ENCODE measurements around the gene TXNDC9. TPM values are rescaled to one million over a fixed set of nuclear protein-coding genes. Genes with fewer than 3 reads are reported as not detected.
"Not testable (repeated sequence)": the region's sequence is repeated elsewhere in the genome, so short reads cannot be mapped to it uniquely, and the experiment has no call there.

Gene TXNDC9
- total and polyA plus RNA-seq, 4 experiments from 2014 or later, result 24.7 to 63.0 (median 43.7) TPM

DNA sequence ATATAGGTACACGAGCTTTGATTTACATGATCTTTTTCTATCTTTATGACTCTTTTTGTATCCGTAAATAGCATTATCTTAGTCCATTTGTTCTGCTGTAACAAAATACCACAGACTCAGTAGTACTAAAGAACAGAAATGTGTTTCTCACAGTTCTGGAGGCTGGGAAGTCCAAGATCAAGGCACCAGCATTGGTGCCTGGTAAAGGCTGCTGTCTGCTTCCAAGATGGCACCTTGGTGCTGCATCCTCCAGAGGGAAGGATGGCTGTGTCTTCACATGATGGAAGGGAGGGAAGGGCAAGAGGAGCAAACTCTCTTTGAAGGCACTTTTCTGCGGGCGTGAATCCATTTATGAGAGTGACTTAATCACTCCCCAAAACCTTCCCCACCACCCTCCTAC, 37.0 kb upstream of the TXNDC9 start:
- Mint-ChIP-seq H3K27ac (peak overlapping the region in 2 of 7 donors; percentile 4 to 23), H3K9me3 (peaks cover 0 to 16% (median under 1%) of the 10 kb centered on the region in 8 donors), H3K4me1 (peaks cover 0 to 10% (median 3%) of the 10 kb centered on the region in 4 donors), H3K27me3 (no peaks in the 10 kb centered on the region), H3K36me3 (peaks cover 73 to 75% of the 10 kb centered on the region in 2 donors), H3K4me3 (no peak overlapping the region)
- intact Hi-C loops (cut with micrococcal nuclease), result no loop called here
- Histone ChIP-seq H3K4me1 (ENCODE audit: insufficient read depth, low read length) (no peaks in the 10 kb centered on the region), H3K9me3 (ENCODE audit: control insufficient read depth in 1 of 2, low read length in 2 of 2) (no peaks in the 10 kb centered on the region), H3K27ac (ENCODE audit: low read depth, low read length) (no peak overlapping the region), H3K4me3 (ENCODE audit: low read length in 2 of 2) (no peak overlapping the region), H3K27me3 (ENCODE audit: insufficient read depth, low read length) (no peaks in the 10 kb centered on the region), H3K36me3 (ENCODE audit: insufficient read depth, low read length) (peaks cover 35% of the 10 kb centered on the region)
- POLR2A ChIA-PET (ENCODE audit: partially characterized antibody), result no interaction called here
- DNase-seq, result no peak
- CTCF ChIA-PET (ENCODE audit: partially characterized antibody), result no interaction called here

DNA sequence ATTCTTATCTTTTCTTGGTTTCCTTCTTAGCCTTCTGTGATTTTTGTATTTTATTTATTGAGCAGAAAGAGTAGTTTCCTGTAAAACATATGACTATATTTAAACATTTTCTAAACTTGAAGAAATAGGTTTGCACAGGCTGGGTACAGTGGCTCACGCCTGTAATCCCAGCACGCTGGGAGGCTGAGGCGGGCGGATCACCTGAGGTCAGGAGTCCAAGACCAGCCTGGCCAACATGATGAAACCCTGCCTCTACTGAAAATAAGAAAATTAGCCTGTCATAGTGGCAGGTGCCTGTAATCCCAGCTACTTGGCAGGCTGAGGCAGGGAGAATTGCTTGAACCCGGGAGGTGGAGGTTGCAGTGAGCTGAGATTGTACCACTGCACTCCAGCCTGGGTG, 32.7 kb upstream of the TXNDC9 start:
- intact Hi-C loops (cut with micrococcal nuclease); H3K27me3 ChIP-seq (ENCODE audit: insufficient read depth, low read length); H3K4me3 Mint-ChIP-seq; POLR2A ChIA-PET (ENCODE audit: partially characterized antibody); H3K4me3 ChIP-seq (ENCODE audit: low read length in 2 of 2); H3K9me3 Mint-ChIP-seq; H3K27ac ChIP-seq (ENCODE audit: low read depth, low read length); H3K9me3 ChIP-seq (ENCODE audit: control insufficient read depth in 1 of 2, low read length in 2 of 2); H3K4me1 Mint-ChIP-seq; H3K27me3 Mint-ChIP-seq; DNase-seq; CTCF ChIA-PET (ENCODE audit: partially characterized antibody); H3K4me1 ChIP-seq (ENCODE audit: insufficient read depth, low read length): not testable (repeated sequence)
- Mint-ChIP-seq H3K27ac (peak overlapping the region in 1 of 7 donors; percentile 10), H3K36me3 (peaks cover 67 to 77% of the 10 kb centered on the region in 2 donors)
- peaks cover 67% of the 10 kb centered on the region for H3K36me3 ChIP-seq (ENCODE audit: insufficient read depth, low read length)

DNA sequence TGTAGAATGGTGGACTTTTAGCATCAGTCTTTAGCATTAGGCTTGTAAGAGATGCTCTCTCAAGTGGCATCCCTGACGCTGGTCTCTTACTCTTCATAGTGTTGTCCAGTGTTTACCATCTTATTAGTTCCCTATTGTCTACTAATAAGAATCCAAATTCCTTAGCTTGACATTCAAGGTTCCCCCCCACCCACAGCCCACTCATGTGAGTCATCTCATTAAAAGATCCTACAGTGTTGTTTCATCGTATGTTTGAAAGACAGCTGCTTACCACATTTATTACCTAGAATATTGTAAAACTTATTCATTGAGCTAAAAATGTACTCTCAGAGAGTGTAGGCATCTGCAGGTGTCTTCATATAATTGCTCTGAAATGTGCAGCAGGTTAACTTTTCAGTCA, 29.5 kb upstream of the TXNDC9 start:
- POLR2A ChIA-PET (ENCODE audit: partially characterized antibody), result interaction anchor here (0.9 kb wide), 1 partner anchor 9 kb away, joined by 3 read pairs; no protein-coding TSS in a partner anchor
- no peaks in the 10 kb centered on the region for H3K4me1 ChIP-seq (ENCODE audit: insufficient read depth, low read length)
- Mint-ChIP-seq H3K4me1 (no peaks in the 10 kb centered on the region), H3K9me3 (no peaks in the 10 kb centered on the region), H3K27me3 (no peaks in the 10 kb centered on the region), H3K4me3 (no peak overlapping the region), H3K36me3 (peaks cover 58 to 75% of the 10 kb centered on the region in 2 donors), H3K27ac (no peak overlapping the region)
- no peaks in the 10 kb centered on the region for H3K27me3 ChIP-seq (ENCODE audit: insufficient read depth, low read length)
- intact Hi-C loops (cut with micrococcal nuclease), result no loop called here
- H3K36me3 ChIP-seq (ENCODE audit: insufficient read depth, low read length), result peaks cover 68% of the 10 kb centered on the region
- no peak overlapping the region for H3K4me3 ChIP-seq (ENCODE audit: low read length in 2 of 2)
- no peak overlapping the region for H3K27ac ChIP-seq (ENCODE audit: low read depth, low read length)
- DNase-seq, result no peak
- CTCF ChIA-PET (ENCODE audit: partially characterized antibody), result no interaction called here
- H3K9me3 ChIP-seq (ENCODE audit: control insufficient read depth in 1 of 2, low read length in 2 of 2), result no peaks in the 10 kb centered on the region

DNA sequence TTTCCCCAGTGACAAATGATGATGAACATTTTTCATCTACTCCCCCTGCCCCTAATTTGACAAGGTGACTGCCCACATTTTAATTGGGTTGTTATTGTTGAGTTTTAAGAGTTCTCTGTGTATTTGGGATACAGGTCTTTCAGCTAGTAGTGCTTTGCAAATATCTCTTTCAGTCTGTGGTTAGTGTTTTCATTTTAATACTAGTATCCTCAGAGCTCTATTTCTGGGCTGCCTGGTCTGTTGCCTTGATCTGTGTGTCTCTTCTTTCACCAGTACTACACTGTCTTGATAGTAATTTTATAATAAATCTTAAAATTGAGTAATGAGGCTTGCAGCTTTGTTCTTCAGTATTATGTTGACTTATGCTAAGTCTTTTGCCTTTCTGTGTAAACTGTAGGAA, 20.7 kb upstream of the TXNDC9 start:
- Histone ChIP-seq H3K9me3 (ENCODE audit: control insufficient read depth in 1 of 2, low read length in 2 of 2) (no peaks in the 10 kb centered on the region), H3K4me3 (ENCODE audit: low read length in 2 of 2) (no peak overlapping the region), H3K27ac (ENCODE audit: low read depth, low read length) (no peak overlapping the region), H3K4me1 (ENCODE audit: insufficient read depth, low read length) (peaks cover 11% of the 10 kb centered on the region), H3K27me3 (ENCODE audit: insufficient read depth, low read length) (no peaks in the 10 kb centered on the region), H3K36me3 (ENCODE audit: insufficient read depth, low read length) (peaks cover 8% of the 10 kb centered on the region)
- intact Hi-C loops (cut with micrococcal nuclease), result no loop called here
- Mint-ChIP-seq H3K27me3 (no peaks in the 10 kb centered on the region), H3K27ac (no peak overlapping the region), H3K4me1 (peaks cover 26 to 40% (median 32%) of the 10 kb centered on the region in 4 donors), H3K4me3 (no peak overlapping the region), H3K36me3 (peaks cover 11 to 16% of the 10 kb centered on the region in 2 donors), H3K9me3 (no peaks in the 10 kb centered on the region)
- DNase-seq, result no peak
- ChIA-PET POLR2A (ENCODE audit: partially characterized antibody) (interaction anchor here (1.1 kb wide), 1 partner anchor 9 kb away, joined by 3 read pairs; no protein-coding TSS in a partner anchor), CTCF (ENCODE audit: partially characterized antibody) (interaction anchor here (1.7 kb wide), 1 partner anchor 20 kb away, joined by 6 read pairs; the partner anchor contains the start of gene EIF5B)

DNA sequence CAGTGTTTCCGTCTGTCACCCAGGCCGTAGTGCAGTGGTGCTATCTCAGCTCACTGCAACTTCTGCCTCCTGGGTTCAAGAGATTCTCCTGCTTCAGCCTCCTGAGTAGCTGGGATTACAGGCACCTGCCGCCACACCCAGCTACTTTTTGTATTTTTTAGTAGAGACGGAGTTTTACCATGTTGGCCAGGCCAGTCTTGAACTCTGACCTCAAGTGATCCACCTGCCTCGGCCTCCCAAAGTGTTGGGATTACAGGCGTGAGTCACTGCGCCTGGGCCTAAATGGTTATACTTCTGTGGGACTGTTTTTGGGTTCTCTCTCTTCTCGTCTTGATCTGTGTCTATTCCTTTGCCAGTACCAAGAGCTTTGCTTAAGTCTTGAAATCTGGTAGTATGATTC, 18.7 kb upstream of the TXNDC9 start:
- ChIA-PET POLR2A (ENCODE audit: partially characterized antibody) (interaction anchor here (1.1 kb wide), 1 partner anchor 19 kb away, joined by 3 read pairs; the partner anchor contains the start of gene TXNDC9), CTCF (ENCODE audit: partially characterized antibody) (interaction anchor here (1.2 kb wide), 1 partner anchor 18 kb away, joined by 3 read pairs; the partner anchor contains the start of genes EIF5B and TXNDC9)
- DNase-seq; H3K9me3 ChIP-seq (ENCODE audit: control insufficient read depth in 1 of 2, low read length in 2 of 2); H3K27ac ChIP-seq (ENCODE audit: low read depth, low read length); intact Hi-C loops (cut with micrococcal nuclease); H3K27me3 Mint-ChIP-seq; H3K27ac Mint-ChIP-seq; H3K9me3 Mint-ChIP-seq; H3K36me3 ChIP-seq (ENCODE audit: insufficient read depth, low read length); H3K36me3 Mint-ChIP-seq; H3K27me3 ChIP-seq (ENCODE audit: insufficient read depth, low read length); H3K4me3 ChIP-seq (ENCODE audit: low read length in 2 of 2): not testable (repeated sequence)
- peaks cover 29% of the 10 kb centered on the region for H3K4me1 ChIP-seq (ENCODE audit: insufficient read depth, low read length)
- Mint-ChIP-seq H3K4me1 (peaks cover 37 to 58% (median 46%) of the 10 kb centered on the region in 4 donors), H3K4me3 (peak overlapping the region in 1 of 8 donors; percentile 4)

DNA sequence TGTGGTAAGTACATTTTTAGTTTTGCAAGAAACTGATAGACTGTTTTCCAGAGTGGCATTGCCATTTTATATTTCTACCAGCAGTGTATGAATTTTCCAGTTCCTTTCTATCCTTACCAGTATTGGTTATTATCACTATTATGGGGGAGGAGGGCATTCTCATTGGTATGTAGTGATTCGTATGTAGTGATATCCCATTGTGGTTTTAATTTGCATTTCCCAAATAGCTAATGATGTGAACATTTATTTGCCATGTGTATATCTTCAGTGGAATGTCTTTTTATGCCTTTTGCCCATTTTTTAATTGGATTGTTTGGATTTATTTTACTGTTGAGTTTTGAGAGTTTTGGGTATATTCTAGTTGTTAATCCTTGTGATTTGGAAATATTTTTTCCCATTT, 17.9 kb upstream of the TXNDC9 start:
- peak overlapping the region in 1 of 8 donors; percentile 9 for H3K4me3 Mint-ChIP-seq
- H3K4me1 Mint-ChIP-seq, result peaks cover 41 to 64% (median 50%) of the 10 kb centered on the region in 4 donors
- no peaks in the 10 kb centered on the region for H3K9me3 ChIP-seq (ENCODE audit: control insufficient read depth in 1 of 2, low read length in 2 of 2)
- H3K27me3 ChIP-seq (ENCODE audit: insufficient read depth, low read length), result no peaks in the 10 kb centered on the region
- no peaks in the 10 kb centered on the region for H3K9me3 Mint-ChIP-seq
- intact Hi-C loops (cut with micrococcal nuclease), result no loop called here
- CTCF ChIA-PET (ENCODE audit: partially characterized antibody), result interaction anchor here (1.2 kb wide), 1 partner anchor 17 kb away, joined by 3 read pairs; the partner anchor contains the start of genes EIF5B and TXNDC9
- H3K4me3 ChIP-seq (ENCODE audit: low read length in 2 of 2), result no peak overlapping the region
- DNase-seq, result no peak
- H3K36me3 ChIP-seq (ENCODE audit: insufficient read depth, low read length), result no peaks in the 10 kb centered on the region
- H3K27me3 Mint-ChIP-seq, result no peaks in the 10 kb centered on the region
- no peaks in the 10 kb centered on the region for H3K36me3 Mint-ChIP-seq
- H3K4me1 ChIP-seq (ENCODE audit: insufficient read depth, low read length), result peaks cover 35% of the 10 kb centered on the region
- POLR2A ChIA-PET (ENCODE audit: partially characterized antibody), result interaction anchor here (1.1 kb wide), 1 partner anchor 18 kb away, joined by 3 read pairs; the partner anchor contains the start of gene TXNDC9
- H3K27ac ChIP-seq (ENCODE audit: low read depth, low read length), result no peak overlapping the region
- H3K27ac Mint-ChIP-seq, result peak overlapping the region in 1 of 7 donors; percentile 15

DNA sequence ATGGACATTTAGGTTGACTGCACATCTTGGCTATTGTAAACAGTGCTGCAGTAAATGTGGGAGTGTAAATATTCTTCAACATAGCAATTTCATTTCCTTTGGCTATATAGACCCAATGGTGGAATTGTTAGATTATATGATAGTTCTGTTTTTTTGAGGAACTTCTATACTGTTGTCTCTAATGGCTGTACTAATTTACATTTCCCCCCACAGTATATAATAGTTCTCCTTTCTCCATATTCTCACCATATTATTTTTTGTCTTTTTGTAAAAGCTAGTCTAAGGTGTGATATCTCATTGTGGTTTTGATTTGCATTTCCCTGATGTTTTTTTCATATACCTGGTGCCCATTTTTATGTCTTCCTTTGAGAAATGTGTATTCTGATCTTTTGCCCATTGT, 14.1 kb upstream of the TXNDC9 start:
- Mint-ChIP-seq H3K27ac (peak overlapping the region in 3 of 7 donors; percentile 24 to 65 (median 54)), H3K4me3 (peak overlapping the region in 1 of 8 donors; percentile 66), H3K36me3 (no peaks in the 10 kb centered on the region), H3K4me1 (peaks cover 43 to 73% (median 57%) of the 10 kb centered on the region in 4 donors), H3K9me3 (no peaks in the 10 kb centered on the region), H3K27me3 (no peaks in the 10 kb centered on the region)
- H3K27ac ChIP-seq (ENCODE audit: low read depth, low read length), result no peak overlapping the region
- intact Hi-C loops (cut with micrococcal nuclease), result no loop called here
- H3K4me1 ChIP-seq (ENCODE audit: insufficient read depth, low read length), result peaks cover 55% of the 10 kb centered on the region
- POLR2A ChIA-PET (ENCODE audit: partially characterized antibody), result no interaction called here
- H3K9me3 ChIP-seq (ENCODE audit: control insufficient read depth in 1 of 2, low read length in 2 of 2), result no peaks in the 10 kb centered on the region
- DNase-seq, result no peak
- H3K27me3 ChIP-seq (ENCODE audit: insufficient read depth, low read length), result no peaks in the 10 kb centered on the region
- CTCF ChIA-PET (ENCODE audit: partially characterized antibody), result interaction anchor here (1.3 kb wide), 1 partner anchor 13 kb away, joined by 3 read pairs; the partner anchor contains the start of gene EIF5B
- no peak overlapping the region for H3K4me3 ChIP-seq (ENCODE audit: low read length in 2 of 2)
- H3K36me3 ChIP-seq (ENCODE audit: insufficient read depth, low read length), result no peaks in the 10 kb centered on the region
